GM18499 (cell line): ENCODE data around the gene ULK3.

Experiments used
- ATAC-seq: cut with Tn5 transposase; IDR thresholded peaks from one replicate; pipeline ENCODE4 v1.9.1; 2021; ENCODE audit warnings: moderate number of reproducible peaks; ENCODE audit not compliant: insufficient read depth, unreplicated experiment

Gene ULK3

GRCh38 chr15:74869372-74869725, 26.4 kb upstream of the ULK3 start:
- no peak for ATAC-seq

DNA sequence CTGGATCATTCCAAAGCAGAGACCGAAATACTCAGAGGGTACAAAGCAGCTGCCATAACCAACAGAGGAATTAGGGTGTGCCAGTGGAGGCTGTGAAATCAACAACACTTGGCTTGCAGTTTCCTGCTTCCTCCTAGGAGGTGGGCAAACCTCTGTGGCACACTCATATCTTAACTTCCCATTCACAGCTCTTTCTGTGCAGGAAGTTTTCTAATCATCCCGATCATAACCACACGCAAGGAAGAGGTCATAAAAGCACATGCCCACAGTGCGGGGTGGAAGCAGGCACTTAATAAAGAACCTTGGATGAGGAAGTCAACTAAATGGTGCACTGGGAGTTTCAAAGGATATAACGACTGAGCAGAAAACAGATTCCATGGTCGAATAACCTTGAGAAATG, 25.1 kb upstream of the ULK3 start:
- ATAC-seq: no peak

DNA sequence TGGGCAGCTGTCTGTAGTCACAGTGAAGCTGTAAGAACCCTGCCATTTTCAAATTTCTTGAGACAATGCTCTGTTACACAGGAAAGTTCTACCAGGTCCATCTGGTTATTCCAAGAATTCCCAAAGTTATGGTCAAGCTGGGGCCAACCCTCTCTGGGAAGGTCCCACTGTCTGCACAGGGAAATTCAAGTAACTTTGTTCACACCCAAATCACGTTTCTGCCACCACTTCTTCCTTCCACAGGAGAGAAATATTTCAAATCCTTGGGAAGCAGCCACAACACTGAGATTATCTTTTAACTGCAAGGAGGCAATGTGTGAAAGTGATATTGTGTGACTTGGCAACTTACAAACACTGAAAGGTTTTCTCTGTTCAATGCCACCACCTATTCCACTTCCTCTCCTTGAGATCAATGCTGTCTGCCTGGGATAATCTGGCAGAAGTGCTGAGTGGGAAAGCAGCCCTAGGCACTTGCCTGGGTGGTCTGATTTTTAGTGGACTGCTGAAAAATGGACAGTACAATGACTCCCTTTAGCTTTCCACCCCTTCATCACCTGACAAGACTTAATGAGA, 24.6 kb upstream of the ULK3 start:
- no peak for ATAC-seq

GRCh38 chr15:74866090-74866489, 23.1 kb upstream of the ULK3 start:
- ATAC-seq: no peak

DNA sequence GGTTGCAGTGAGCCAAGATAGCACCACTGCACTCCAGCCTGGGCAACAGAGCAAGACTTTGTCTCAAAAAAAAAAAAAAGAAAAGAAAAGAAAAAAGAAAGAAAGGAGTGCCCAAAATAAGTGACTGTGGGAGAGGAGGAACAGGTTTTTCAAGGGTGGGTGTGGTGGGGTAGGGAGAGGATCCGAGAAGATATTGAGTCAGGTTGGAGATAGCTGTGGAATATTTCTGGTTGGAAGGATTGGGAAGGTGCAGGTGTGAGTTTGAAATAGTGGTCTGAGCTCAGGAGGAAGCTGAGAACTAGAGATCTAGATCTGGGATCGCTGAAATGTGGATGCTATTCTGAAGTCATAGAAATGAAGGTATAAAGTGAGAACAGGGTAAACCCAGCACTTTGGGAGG, 22.4 kb upstream of the ULK3 start:
- no peak for ATAC-seq

- no peak for ATAC-seq
Observed at GRCh38 chr15:74864296-74864695, 21.3 kb upstream of the ULK3 start.

- ATAC-seq: no peak
Observed at GRCh38 chr15:74863239-74864056, 20.5 kb upstream of the ULK3 start.

DNA sequence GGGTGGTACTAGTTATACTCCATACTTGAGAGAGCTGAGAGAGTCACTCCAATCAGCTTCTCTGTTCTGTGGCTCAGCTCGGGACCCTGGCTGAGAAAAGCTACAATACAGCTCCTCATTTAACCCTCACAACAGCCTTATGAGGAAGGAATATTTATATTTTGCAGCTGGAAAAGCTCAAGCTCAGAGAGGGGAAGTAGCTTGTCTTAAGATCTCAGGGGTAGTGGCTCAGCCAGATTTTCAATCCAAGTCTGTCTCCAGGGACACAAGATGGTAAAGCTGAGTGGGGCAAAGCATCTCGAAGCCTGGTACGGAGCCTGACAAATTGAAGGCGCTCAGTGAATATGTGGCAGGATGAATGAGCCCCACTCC, 15.4 kb upstream of the ULK3 start:
- no peak for ATAC-seq

- no peak for ATAC-seq
Observed at GRCh38 chr15:74857671-74858368, 14.9 kb upstream of the ULK3 start.

DNA sequence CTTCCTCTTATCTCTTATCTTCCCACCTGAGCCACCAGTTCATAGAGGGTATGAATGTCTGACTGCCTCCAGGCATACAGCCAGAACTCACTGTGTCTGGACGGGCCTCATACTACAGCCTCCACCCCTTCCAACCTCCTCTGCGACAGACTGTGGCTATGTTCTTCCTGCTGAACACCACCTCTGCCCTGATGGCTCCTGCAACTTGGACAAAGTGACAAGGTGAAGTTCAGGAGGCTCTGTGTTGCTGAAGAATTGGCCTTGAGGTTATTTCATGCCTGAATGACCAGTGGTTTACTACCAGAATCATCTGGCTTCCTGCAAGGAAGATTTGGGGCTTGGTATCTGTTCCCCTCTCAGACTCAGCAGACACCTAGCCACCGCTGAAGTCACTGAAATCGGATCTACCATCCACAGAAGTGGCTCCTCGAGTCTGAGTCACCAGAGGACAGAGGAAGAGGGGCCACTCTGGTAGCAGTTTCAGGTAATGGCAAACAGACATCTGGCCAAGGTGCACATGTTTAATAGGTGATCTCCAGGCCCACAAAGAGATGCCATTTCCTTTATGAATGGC, 14.2 kb upstream of the ULK3 start:
- ATAC-seq: no peak

DNA sequence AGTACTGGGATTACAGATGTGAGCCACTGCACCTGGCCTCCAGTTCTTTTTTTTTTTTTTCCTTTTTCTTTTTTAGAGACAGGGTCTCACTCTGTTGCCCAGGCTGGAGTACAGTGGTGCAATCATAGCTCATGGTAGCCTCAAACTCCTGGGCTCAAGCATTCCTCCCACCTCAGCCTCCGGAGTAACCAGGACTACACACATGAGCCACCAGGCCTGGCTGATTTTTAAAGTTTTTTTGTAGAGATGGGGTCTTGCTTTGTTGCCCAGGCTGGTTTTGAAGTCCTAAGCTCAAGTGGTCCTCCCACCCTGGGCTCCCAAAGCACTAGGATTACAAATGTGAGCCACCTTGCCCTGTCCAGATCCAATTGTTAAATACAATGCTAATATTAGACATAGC, 13.6 kb upstream of the ULK3 start:
- no peak for ATAC-seq

DNA sequence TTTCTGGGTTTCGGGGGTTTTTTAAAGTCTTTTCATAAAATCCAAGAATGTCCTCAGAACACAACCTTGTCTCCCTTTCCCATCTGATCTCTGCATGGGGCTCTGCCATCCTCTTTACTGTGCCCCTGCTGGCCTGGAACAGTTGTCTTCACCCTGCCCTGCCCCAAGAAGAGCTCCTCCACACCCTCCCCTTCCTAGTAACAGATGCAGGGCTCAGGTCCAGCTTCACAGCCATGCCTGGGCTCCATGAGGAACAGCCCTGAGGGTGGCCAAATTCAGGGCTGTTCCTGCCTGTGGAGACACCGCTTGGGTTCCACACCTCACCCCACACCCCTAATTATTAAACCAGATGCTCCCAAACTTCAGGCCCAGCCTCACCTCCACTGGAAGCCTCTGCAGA, 12.9 kb upstream of the ULK3 start:
- no peak for ATAC-seq

DNA sequence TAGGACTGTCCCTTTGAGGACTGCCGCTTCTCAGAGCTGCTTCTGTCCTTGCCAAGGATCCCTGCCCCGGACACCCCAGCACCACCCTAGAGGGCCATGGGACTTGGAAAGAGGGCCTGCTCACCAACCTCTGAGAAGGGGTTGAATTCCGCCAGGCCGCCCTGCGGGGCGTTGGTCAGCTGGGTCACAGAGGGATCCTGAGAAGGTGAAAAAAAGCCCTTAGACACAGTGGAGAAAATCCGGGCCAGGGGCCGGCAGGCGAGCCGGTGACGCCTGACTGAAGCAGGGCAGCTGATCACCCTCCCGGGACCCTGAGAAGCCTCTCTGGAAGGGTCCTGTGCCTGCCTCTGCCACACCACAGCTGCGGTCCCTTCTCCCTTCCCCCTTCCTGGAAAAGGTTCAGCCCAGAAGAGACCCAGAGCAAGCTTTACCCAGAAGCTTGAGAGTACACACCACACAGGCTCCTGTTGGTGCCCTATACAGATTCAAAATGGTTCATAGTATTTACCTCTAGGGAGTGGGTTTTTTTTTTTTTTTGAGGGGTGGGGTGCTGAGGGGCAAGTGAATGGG, 11.6 kb upstream of the ULK3 start:
- no peak for ATAC-seq

- ATAC-seq: no peak
Observed at GRCh38 chr15:74851960-74852359, 9.0 kb upstream of the ULK3 start.

GRCh38 chr15:74850393-74850792, 7.4 kb upstream of the ULK3 start:
- no peak for ATAC-seq

DNA sequence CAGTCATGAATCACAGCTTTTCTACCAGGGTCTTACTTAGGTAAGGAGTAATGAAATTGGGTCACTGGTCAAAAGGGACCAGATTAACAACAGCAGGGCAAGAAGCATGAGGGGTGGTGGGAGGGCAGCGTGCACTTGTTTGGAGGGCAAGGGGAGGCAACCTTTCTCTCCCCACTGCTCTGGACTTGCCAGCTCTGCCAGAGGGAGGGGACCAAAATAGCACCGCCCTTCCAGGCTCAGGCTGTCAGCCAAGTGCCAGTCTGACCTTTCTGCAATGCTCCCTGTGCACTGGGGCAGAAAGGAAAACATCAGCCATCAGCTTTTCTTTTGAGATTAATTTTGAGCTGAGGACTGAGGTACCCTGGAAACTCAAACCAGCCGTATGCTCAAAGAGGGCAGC, 4.5 kb upstream of the ULK3 start:
- ATAC-seq: no peak

GRCh38 chr15:74845581-74845980, 2.6 kb upstream of the ULK3 start:
- no peak for ATAC-seq

GRCh38 chr15:74845208-74845568, 2.2 kb upstream of the ULK3 start:
- ATAC-seq: no peak

DNA sequence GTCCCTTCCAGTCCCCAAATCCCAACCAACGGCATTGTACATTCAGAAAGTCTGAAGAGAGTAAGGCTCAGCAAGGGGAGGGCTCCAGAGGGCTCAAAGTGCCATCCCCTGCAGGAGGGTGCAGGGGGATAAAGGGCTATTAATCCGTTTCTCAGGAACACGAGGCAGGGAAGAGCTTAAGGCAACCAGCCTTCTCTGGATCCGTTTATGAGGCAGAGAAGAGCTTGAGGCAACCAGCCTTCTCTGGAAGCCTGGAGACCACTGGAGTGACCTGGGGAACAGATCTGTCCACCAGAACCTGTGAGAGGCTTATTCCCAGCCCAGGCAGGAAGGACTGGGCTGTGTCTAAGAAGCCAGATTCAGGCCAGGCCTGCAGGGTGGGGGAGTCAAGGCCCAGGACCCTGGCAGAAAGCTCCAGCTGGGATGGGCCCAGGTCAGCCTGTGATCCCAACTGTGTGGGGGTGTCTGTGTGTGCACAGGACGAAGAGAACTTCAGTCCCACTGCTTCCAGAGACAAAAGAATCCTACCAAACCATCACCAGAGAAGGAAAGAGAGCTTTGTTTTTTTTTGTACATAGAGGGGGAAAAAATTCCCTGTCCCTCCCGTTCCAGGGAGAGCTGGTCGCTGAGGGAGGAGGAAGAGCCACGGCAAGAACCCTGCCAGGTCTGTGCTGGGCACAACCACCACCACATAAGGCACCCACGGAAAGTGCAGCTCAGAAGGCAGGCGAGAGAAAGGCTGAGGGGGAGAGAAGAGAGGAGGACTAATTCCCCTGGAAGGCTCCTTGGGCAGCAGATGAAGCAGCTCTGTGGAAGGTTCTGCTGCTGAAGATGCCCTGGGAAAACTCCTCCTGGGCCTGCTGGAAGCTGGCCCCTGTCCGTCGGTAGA, 1.6 kb upstream of the ULK3 start:
- ATAC-seq: no peak

DNA sequence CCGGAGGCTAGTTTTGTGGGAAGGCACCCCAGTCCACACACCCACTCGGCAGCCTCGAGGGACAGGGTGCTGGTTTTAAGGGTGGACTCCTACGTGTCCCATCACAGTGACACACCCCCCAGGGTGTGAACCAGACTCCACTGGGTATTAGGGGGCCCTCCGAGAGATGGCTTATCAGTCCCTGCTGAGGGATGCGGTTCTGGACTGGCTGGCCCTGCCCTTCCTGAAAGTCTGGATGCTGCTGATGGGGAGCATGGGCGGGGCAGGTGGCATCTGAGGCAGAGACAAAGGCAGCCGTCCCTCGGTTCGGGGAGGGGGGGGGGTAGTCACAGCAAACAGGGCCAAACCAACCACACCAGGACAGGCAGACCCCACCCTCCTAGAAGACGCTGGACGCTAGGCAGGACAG, 939 bp upstream of the ULK3 start:
- no peak for ATAC-seq
